HCEC 1CT (cell line): ENCODE measurements around the gene DUSP1.

ENCODE experiments used
- DNase-seq: peaks from one replicate; pipeline ENCODE4 v3.0.0-alpha.2; 2017

DUSP1 gene

GRCh38 chr5:172741206-172741582, 29.8 kb downstream of the DUSP1 start:
- no peak for DNase-seq

DNA sequence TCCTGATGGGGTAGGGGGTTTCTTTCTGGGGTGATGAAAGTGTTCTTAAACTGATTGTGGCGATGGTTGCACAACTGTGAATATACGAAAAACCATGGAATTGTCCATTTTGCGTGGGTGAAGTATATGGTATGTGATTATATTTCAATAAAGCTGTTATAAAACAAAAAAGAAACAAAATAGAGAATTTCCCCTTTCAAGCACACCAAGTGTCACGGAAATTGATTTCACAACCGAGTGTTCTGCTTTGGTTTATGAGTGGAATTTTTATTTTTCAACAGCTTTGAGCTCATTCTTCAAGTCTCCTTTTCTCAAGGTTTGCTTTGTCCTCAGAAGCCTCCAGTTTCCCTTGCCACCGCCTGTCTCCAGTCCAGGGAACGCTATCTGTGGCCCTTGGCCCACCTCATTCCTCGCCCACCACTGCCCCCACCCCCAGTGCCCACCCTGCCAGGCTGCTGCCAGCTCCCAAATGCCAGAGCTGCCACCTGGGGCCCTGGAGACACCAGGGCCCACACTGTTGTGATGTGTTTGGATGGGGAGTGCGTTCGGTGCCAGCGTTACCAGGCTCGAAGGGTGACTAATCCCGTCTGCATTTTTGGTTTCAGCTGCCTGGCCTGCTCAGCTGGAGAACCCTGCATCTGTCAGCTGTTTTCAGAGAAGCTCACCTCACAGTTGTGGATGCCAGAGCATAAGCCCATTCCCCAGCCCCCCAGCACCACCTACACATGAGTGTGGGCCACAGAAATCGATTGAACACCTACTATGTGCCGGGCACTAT, 30.4 kb downstream of the DUSP1 start:
- peak; percentile 80 for DNase-seq

DNA sequence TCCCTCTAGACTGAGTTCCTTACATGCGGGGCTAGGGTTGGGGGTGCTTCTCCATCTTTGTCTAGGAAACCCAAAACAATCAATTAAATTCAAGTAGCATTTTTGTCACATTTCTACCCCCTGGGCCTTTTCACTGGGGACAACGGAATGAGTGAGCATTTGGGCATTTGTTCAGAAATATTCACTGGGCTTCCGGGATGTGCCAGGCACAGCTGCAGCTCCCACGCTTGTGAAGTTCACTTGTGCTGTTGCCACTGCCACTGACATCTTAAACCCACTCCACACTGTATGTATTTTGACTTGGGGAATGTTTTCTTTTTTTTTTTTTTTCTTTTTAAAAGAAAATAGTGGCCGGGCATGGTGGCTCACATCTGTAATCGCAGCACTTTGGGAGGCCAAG, 31.6 kb downstream of the DUSP1 start:
- no peak for DNase-seq

GRCh38 chr5:172736508-172737135, 34.4 kb downstream of the DUSP1 start:
- DNase-seq, result no peak

DNA sequence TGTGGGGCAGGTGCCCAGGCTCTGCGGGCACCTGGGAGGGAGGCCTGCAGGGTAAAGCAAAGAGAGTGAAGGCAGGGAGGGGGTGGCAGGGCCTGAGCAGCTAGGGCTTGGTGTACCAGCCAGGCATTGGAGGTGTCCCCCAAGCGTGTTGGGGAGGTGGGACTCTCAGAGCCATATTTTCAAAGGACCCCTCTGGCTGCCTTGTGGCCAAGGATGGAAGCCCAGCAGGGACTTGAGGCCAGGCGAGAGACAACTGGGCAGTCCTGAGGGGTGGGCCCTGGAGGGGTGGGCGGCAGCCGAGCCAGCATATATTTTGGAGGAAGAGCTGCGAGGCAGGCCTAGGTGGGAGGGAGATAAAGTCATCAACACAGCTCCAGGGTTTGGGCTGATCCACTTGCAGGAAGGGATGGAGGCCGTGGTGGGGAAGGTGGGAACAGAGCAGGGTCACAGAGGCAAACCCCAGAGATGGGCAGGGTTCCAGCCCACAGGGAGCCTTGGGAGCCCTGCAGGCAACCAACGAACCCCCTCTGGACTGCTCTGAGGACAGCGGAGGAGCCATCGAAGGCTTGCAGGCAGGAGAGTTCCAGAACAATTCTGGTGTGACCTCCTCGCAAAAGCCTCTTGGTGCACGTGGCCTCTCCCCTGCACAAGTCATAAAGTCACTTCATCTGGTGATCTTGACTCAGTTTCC, 35.7 kb downstream of the DUSP1 start:
- no peak for DNase-seq

GRCh38 chr5:172733974-172734346, 37.0 kb downstream of the DUSP1 start:
- DNase-seq, result no peak

DNA sequence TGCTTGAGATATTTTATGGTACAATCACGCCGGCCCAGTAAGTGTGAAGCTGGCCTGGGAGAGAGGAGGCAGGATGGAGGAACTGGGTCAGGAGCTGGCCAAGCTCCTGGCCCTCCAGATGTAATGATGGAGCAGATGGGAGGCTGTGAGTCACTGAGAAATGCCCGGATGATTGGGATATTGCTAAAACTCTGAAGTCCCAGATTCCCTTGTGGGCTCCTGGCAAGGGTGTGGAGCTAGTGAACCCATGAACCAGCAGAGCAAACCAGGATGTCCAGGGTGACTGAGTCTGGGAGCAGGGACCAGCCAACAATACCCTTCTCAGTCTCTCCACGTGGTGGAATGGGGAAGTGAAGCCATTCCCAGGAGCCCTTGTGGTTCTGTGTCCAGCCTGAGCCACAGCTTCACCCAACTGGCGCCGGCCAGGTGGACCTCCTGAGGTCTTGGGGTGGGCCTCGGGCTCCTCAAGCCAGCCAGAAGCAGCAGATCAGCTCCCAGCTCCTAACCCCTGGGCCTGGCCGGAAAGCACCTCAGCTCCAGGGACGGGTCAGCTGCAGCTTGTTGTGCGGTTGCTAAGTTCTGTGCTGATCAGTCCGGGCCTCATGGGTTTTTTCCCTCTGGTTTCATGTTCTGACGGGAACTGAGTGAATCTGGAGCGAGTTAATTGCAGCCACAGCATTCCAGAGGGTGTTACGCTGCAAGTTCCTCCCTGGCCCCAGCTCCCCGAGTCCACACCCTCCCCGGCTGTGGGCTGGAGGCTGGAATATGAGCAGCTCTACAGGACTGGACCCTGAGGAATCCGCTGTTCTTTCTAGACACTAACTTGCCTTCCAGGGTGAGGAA, 37.6 kb downstream of the DUSP1 start:
- DNase-seq, result peak; percentile 98

GRCh38 chr5:172732201-172732865, 38.7 kb downstream of the DUSP1 start:
- no peak for DNase-seq

- DNase-seq, result no peak
These were observed 39.3 kb downstream of the DUSP1 start for GRCh38 chr5:172731680-172732074.

- no peak for DNase-seq
These were observed 39.9 kb downstream of the DUSP1 start for GRCh38 chr5:172730981-172731679.

DNA sequence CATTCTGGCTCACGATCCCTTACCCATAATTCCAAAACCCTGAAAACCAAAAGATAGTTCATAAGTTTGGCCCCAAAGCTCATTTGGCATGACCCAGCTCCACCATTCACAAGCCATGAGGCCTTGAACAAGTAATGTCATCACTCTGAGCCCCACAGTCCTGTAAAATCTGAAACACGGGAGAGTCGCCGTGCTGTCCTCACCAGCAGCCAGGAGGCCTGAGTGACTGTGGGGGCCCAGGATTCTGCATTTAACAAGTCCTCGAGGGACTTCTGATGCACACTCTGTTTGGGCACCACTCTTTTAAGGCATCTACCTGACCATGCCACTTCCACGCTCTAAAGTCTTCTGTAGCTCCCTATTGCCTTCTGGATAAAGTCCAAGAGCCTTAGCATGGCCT, 40.8 kb downstream of the DUSP1 start:
- DNase-seq, result no peak

GRCh38 chr5:172729588-172729987, 41.4 kb downstream of the DUSP1 start:
- DNase-seq, result no peak

GRCh38 chr5:172728481-172729241, 42.3 kb downstream of the DUSP1 start:
- DNase-seq, result no peak

DNA sequence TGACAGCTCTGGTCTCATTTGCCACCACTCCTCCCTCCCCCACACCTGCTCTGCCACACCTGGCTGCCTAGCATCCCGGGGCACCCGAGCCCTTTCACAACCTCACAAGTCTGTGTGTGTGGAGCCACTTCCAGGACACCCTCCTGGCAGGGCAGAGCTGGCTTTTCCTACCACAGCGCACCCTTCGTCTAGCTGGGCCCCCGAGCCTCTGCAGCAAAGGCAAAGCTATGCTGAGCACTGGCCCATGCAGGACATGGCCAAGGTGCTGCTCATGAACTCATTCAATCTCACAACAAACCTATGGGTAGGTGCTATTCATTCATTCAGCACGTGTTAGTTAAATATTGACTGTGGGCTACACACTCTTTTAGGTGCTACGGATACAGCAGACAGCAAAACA, 43.4 kb downstream of the DUSP1 start:
- DNase-seq, result no peak

- no peak for DNase-seq
These were observed 44.0 kb downstream of the DUSP1 start for GRCh38 chr5:172726966-172727365.

DNA sequence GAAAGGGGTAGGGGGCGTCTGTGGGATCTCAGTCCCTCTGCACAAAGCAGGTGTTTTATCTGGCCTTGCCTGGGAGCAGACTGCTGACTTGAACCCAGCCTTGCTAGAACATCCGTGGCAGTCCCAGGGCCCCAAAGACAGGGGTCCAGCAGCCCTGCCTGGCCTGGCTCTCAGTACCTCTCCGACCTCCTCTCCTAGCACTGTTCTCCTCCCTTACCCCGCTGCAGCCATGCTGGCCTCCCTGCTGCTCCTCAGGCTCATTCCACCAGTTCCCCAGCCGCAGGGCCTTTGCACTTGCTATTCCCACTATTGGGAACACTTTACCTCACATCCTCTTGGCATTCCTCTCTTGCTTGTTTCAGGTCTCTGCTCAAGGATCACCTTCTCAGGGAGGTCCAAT, 45.2 kb downstream of the DUSP1 start:
- no peak for DNase-seq

DNA sequence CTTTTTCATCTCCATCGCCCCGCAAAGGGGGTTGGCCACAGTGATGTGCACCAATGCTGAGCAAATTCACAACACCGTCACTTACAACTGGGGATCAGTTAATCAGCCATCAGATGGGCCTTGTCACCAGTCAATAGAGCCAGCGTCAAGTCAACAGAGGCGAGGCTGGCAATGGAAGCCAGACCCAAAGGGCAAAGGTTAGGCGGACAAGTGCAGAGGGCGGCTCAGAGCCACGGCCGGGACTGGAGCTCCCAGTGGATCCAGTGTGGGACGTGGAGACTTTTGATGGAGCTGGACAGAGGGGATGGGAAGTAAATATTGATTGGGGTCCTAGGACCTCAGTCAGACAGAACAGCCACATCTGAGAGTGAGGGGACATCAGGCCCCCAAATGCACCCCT, 45.7 kb downstream of the DUSP1 start:
- no peak for DNase-seq

GRCh38 chr5:172724242-172725183, 46.5 kb downstream of the DUSP1 start:
- DNase-seq, result no peak

DNA sequence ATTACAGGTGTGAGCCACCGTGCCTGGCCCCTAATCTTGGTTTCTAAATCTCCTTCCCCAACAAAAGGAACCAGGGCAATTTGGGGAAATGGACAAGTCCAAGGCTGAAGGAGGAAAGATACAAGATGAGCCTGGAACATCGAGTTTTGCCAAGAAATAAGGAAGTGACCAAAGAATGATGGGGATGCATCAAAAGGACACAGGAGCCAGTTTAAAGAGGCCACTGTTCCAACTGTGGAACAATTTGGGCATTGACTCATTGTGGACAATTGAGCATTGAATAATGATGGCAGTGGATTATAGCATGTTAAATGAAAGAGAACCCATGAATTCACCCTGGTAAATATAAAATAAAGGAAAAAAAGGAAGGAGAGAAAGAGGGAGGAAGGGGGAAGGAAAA, 47.5 kb downstream of the DUSP1 start:
- DNase-seq, result no peak

GRCh38 chr5:172722327-172722815, 48.6 kb downstream of the DUSP1 start:
- DNase-seq, result no peak
